GM18511 (cell line): ENCODE data around the gene GRID2IP.

Experiments used
- ATAC-seq: cut with Tn5 transposase; IDR thresholded peaks from one replicate; pipeline ENCODE4 v1.9.1; 2021; ENCODE audit warnings: mild to moderate bottlenecking, moderate library complexity; ENCODE audit not compliant: unreplicated experiment

GRID2IP gene

GRCh38 chr7:6528401-6529130, 22.7 kb downstream of the GRID2IP start:
- no peak for ATAC-seq

GRCh38 chr7:6526997-6527378, 24.3 kb downstream of the GRID2IP start:
- ATAC-seq, result no peak

DNA sequence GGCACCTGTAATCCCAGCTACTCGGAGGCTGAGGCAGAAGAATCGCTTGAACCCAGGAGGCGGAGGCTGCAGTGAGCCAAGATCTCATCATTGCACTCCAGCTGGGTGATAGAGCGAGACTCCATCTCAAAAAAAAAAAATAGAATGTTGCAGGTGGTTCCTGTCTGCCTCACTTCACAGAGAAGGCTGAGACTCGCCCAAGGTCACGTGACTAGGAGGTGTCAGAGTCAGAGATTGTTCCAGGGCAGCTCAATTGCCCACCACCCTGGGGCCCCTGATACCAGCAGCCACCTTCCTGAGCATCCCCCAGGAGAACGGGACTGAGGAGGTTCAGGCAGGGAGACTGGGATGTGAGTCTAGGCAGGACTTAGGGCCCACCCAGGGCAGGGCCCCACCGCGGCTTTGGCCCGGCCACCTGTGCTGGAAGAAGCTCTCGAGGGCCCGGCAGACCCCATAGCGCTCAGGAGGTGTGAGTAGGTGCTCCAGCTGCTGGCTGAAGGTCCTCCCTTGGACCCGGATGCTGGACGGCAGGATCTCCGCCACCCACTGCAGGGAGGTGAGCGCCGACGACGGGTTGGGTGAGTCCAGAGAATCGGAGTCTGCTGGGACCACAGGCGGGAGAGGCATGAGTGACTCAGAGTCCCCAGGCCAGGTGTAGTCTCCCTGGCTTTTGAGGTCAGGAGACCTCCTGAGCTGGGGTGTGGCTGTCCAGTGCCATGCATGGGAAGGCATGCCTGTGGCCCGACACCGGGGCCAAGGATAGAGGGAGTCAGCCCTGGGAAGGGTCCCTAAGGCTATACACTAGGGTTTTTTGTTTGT, 30.9 kb downstream of the GRID2IP start:
- no peak for ATAC-seq

GRCh38 chr7:6516387-6516983, 34.8 kb downstream of the GRID2IP start:
- peak; percentile 79 for ATAC-seq

GRCh38 chr7:6513541-6513940, 37.7 kb downstream of the GRID2IP start:
- no peak for ATAC-seq

DNA sequence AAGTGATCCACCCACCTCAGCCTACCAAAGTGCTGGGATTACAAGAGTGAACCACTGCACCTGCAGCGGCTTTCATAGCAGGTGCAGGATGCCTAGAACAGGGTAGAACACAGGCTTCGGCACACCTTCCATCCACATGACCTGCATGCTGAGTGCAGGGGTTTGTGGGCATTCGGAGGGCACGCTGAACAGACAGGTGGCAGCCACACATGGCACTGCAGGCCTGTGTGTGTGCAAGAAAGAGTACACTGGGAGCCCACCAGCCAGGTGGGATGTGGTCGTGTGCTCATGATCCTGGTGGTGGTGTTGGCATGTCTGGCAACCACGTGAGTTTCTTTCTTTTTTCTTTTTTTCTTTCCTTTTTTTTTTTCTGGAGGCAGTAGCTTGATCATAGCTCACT, 38.4 kb downstream of the GRID2IP start:
- ATAC-seq, result no peak

DNA sequence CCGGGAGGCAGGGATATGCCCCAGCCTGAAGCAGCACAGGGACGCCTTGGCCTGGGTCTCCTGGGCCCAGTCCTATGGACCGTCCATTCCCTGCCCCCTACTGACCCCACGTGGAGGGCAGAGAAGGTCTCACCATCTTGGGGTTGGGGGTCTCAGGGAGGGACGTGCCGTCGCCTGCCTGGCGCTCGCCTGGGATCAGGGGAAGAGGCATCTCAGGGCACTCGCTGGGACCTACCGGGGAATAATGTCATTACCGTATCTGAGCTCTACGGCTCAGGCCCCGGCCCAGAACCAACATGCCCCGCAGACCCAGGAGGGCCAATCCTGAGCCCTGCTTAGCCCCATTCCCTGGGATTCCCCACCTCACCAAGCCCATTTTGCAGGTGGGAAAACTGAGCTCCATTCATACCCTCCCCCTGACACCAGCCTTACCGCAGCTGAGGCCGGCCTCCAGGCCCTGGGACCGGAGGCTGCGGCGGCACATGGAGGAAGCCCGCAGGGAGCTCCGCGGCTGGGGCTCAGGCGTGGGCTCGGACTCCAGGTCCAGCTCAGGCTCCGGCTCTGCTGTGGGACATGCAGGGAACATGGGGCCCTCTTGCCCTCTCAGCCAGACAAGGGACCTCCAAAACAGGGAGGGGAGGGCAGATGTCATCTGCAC, 40.7 kb downstream of the GRID2IP start:
- ATAC-seq, result no peak

DNA sequence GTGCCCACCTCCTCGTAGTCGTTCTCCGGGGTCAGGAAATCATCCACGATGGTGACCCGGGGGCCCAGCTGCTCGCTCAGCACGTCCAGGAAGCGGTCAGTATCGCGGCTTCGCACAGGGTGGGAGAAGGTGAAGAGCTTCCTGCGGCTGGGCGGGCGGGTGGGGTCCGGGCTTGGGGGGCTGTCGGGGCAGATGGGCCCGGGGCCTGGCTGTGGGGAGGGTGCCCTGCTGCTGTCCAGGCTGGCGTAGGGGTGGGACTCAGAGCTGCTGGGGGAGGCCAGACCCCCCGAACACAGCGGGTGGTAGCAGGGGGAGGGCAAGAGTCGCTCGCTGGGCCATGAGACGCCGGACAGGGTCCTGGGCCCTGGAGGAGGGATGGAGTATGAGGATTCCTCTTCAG, 42.3 kb downstream of the GRID2IP start:
- no peak for ATAC-seq

DNA sequence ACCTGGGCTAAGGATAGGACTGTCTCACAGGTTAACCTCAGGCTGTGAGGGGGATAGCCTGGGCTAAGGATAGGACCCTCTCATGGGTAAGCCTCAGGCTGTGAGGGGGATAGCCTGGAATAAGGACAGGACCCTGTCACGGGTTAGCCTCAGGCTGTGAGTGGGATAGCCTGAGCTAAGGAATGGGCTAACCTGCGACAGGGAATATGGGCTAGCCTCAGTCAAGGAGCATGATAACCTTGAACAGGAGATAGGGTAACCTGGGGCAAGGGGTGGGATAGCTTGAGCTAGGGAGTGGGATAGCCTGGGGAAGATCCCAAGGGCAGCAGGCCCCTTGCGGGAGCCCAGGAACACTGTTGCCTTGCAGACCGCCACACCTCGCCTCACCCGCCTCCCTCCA, 42.7 kb downstream of the GRID2IP start:
- no peak for ATAC-seq

GRCh38 chr7:6507906-6508305, 43.4 kb downstream of the GRID2IP start:
- ATAC-seq, result no peak

DNA sequence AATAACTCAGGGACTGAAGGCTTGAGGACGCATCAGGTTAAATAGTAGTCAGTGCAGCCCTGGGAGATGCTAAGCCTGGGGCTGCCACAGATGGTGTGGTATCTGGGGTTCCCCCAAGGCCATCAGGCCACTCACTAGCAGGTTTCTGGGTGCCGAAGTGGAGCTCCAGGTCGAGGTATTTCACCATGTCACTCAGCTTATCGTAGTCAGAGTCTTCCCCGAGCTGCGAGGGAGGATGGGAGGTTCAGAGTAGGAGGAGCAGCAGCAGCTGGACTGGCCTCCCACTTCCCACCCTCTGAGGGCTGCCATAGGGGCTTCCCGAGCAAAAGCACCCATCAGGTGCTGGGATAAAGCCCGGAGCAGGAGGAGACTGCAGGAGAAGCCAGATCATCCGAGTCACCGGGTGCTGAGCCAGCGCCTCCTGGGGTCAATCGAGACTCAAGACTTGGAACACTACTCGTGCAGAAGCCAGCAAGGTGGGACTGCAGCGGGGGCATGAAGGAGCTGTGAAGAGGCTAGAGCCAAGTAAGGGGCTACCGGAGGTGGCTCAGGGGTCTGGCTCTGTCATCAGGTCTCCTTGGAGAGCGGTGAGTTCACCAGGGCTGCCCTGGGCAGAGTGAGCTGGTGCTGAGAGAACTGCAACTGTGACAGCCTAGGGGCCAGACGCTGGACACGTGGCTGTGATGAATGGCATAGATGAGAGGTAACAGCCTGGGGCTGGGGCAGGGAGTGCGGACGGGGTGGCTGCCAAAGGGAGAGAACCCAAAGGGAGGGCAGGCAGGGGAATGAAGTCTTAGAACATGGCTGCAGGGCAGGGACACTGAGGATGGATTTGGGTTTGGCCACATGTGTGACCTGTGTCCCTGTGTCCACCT, 45.3 kb downstream of the GRID2IP start:
- no peak for ATAC-seq

DNA sequence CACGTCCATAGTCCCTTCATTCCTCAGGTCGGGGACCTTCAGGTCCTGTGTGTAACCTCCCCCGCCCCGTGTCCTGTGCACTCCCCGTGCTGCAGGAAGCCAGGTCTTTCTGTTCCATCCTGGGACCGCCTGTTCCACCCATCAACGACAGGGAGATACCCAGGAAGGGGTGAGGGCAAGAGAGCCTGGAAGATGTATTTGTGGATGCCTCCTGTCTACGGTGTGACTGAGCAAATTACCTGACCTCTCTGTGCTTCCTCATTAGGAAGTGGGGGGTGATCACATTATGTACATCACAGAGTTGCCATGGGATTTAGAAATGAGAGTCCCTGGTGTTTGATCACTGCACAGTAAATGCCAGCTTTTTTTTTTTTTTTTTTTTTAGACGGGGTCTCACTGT, 46.3 kb downstream of the GRID2IP start:
- ATAC-seq, result no peak

GRCh38 chr7:6502886-6503285, 48.4 kb downstream of the GRID2IP start:
- no peak for ATAC-seq

GRCh38 chr7:6501586-6502564, 49.4 kb downstream of the GRID2IP start:
- ATAC-seq, result no peak

GRCh38 chr7:6500691-6501090, 50.6 kb downstream of the GRID2IP start:
- no peak for ATAC-seq

- ATAC-seq, result no peak
Observed at GRCh38 chr7:6497994-6498393, 53.3 kb downstream of the GRID2IP start.

DNA sequence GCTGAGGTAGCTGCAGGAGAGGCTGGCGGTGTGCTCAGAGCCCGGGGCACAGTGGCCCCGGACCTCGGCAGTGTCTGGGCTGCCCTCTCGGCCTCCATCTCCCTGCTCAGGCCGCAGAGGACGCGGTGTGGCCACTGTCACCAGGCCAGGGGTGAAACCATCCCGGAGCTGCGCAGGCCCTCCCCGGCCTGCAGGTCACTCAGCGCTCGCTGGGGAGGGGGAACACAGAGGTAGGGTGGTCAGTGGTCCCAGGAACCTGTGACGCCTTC, 53.7 kb downstream of the GRID2IP start:
- no peak for ATAC-seq

GRCh38 chr7:6496842-6497636, 54.2 kb downstream of the GRID2IP start:
- no peak for ATAC-seq
